ENCODE results near the gene TEDC1. TPM values are rescaled to one million over a fixed set of nuclear protein-coding genes. Genes with fewer than 3 reads are reported as not detected.

The TEDC1 gene
- total RNA-seq, 2 experiments from 2014 or later, result 44.1 to 47.0 TPM

GRCh38 chr14:105472486-105472991, 18.5 kb upstream of the TEDC1 start:
- Mint-ChIP-seq H3K4me1 (peaks cover 11% of the 10 kb centered on the region), H3K9me3 (no peaks in the 10 kb centered on the region), H3K27ac (no peak overlapping the region), H3K4me3 (no peak overlapping the region), H3K36me3 (ENCODE audit: low read depth) (peaks cover 5% of the 10 kb centered on the region), H3K27me3 (peaks cover 22% of the 10 kb centered on the region)
- ChIA-PET POLR2A (interaction anchor here (1.6 to 4.1 kb wide), 2 partner anchors 9 to 19 kb away, joined by 7 to 15 read pairs; no protein-coding TSS in a partner anchor), CTCF (interaction anchor here (1.2 to 2.7 kb wide), 3 partner anchors 8 to 17 kb away, joined by 4 to 12 read pairs (median 7); no protein-coding TSS in a partner anchor)
- DNase-seq, result no peak

- peaks cover 5% of the 10 kb centered on the region for H3K36me3 Mint-ChIP-seq (ENCODE audit: low read depth)
- H3K4me1 Mint-ChIP-seq, result peaks cover 11% of the 10 kb centered on the region
- POLR2A ChIA-PET, result interaction anchor here (1.5 to 4.1 kb wide), 3 partner anchors 9 to 19 kb away, joined by 7 to 15 read pairs (median 7); no protein-coding TSS in a partner anchor
- DNase-seq, result no peak
- CTCF ChIA-PET, result interaction anchor here (1.6 kb wide), 1 partner anchor 17 kb away, joined by 5 read pairs; no protein-coding TSS in a partner anchor
- peaks cover 22% of the 10 kb centered on the region for H3K27me3 Mint-ChIP-seq
- no peaks in the 10 kb centered on the region for H3K9me3 Mint-ChIP-seq
- H3K27ac Mint-ChIP-seq, result no peak overlapping the region
- peak overlapping the region; percentile 27 for H3K4me3 Mint-ChIP-seq
Measured at GRCh38 chr14:105473033-105473676, 17.9 kb upstream of the TEDC1 start.

GRCh38 chr14:105473677-105474482, 17.2 kb upstream of the TEDC1 start:
- peak; percentile 84 for DNase-seq
- H3K4me3 Mint-ChIP-seq, result peak overlapping the region; percentile 71
- peaks cover 5% of the 10 kb centered on the region for H3K36me3 Mint-ChIP-seq (ENCODE audit: low read depth)
- ChIA-PET CTCF (interaction anchor here (1.6 kb wide), 1 partner anchor 16 kb away, joined by 5 read pairs; no protein-coding TSS in a partner anchor), POLR2A (interaction anchor here (1.5 to 4.1 kb wide), 2 partner anchors 8 to 16 kb away, joined by 7 to 15 read pairs; no protein-coding TSS in a partner anchor)
- no peak overlapping the region for H3K27ac Mint-ChIP-seq
- no peaks in the 10 kb centered on the region for H3K9me3 Mint-ChIP-seq
- H3K27me3 Mint-ChIP-seq, result peaks cover 22% of the 10 kb centered on the region
- peaks cover 11% of the 10 kb centered on the region for H3K4me1 Mint-ChIP-seq

DNA sequence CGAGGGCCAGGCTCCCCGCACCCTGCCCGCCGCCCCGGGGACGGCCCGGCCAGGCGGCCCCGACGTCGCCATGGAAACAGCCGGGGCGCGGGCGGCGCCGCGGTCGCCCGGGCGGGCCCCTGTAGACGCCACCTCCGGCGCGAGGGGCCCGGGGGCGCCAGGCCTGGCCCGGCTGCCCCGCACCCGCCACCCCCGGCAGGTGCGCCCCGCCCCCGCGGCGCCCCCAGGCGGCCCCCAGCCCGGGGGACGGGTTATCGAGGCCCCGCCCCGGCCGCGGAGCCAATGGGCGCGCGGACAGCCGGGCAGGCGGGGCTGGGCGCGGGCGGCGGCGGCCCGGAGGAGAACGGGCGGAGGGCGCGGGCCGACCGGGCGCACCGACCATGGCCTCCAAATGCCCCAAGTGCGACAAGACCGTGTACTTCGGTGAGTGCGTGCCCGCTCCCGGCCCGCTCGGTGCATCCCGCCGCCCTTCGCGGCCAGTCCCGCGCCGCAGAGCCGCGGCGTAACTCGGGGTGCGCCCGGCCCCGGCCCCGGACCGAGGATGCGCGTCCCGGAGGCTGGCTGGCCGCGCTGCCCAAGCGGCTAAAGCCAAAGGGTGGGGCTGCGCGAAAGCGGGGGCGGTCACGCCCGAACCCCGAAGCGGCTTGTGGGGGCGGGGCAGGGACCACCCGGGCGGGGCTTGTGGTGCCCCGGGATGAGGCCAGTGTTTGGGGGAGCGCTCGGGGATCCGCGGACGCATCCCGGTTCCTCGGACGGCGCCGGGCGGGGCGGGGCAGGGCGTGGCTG, 16.4 kb upstream of the TEDC1 start, which contains the start of gene CRIP2:
Gene CRIP2, plus strand, starts transcription at position 339 of the 786 bp plus-strand sequence. Its CDS starts 42 bp downstream, at position 381.
- Mint-ChIP-seq H3K27me3 (peaks cover 27% of the 10 kb centered on the region), H3K4me1 (peaks cover 11% of the 10 kb centered on the region), H3K4me3 (peak within 1 kb of the TSS; percentile 71), H3K27ac (no peak within 1 kb of the TSS), H3K36me3 (ENCODE audit: low read depth) (peaks cover 5% of the 10 kb centered on the region), H3K9me3 (no peaks in the 10 kb centered on the region)
- CTCF ChIA-PET, result interaction anchor here (1.6 kb wide), 1 partner anchor 15 kb away, joined by 5 read pairs; no protein-coding TSS in a partner anchor
- peak; percentile 44 for DNase-seq
- POLR2A ChIA-PET, result interaction anchor here (1.5 kb wide), 1 partner anchor 15 kb away, joined by 7 read pairs; no protein-coding TSS in a partner anchor

DNA sequence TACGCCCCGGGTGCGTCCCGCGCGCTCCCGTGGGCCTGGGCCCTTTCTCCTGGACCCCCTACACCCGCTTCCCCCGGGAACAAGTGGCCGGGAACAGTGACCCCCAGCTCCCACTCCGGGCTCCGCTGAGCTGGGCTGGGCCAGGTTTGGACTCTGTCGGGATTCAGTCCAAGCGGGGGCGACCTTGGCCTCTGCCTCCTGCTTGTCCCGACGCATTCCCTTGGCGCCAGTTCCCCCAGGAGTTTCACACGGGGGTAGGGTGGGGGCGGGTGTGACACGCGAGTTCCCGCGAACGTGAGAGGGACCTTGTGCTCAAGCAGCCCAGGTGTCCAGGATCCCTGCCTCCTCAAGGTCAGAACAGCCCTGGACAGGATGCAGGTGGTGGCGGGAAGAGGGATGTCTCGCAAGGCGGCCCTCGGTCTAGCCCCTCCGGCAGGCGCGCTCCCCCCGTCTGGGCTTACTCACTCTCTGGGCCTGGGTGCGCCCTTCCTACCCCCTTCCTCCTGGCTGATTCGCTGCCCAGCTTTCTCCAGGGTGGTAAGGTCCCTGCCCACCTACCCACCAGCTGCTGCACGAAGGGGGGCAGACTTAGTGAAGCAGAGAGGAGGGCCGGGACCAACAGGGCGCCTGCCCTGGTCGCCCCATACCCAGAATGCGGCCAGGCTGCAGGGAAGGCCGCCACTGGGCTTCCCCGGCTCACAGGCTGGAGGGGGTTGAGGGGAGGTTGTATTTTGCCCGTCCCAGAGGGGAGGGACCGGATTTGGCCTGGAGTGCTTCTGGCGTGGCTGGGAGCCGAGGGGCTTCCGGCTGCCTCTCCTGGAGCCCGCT, 15.6 kb upstream of the TEDC1 start:
- Mint-ChIP-seq H3K27ac (no peak overlapping the region), H3K27me3 (peaks cover 32% of the 10 kb centered on the region), H3K4me1 (peaks cover 16% of the 10 kb centered on the region), H3K9me3 (no peaks in the 10 kb centered on the region), H3K36me3 (ENCODE audit: low read depth) (peaks cover 5% of the 10 kb centered on the region), H3K4me3 (peak overlapping the region; percentile 27)
- CTCF ChIA-PET, result no interaction called here
- POLR2A ChIA-PET, result interaction anchor here (3.8 kb wide), 1 partner anchor 15 kb away, joined by 19 read pairs; the partner anchor contains the start of gene TEDC1
- DNase-seq, result no peak

GRCh38 chr14:105476097-105476830, 14.8 kb upstream of the TEDC1 start:
- no peak for DNase-seq
- Mint-ChIP-seq H3K4me3 (peak overlapping the region; percentile 27), H3K9me3 (no peaks in the 10 kb centered on the region), H3K36me3 (ENCODE audit: low read depth) (peaks cover 5% of the 10 kb centered on the region), H3K27me3 (peaks cover 34% of the 10 kb centered on the region), H3K27ac (no peak overlapping the region), H3K4me1 (peaks cover 24% of the 10 kb centered on the region)
- ChIA-PET CTCF (interaction anchor here (1.1 kb wide), 1 partner anchor 52 kb away, joined by 3 read pairs; no protein-coding TSS in a partner anchor), POLR2A (interaction anchor here (1.3 to 3.8 kb wide), 2 partner anchors 14 to 77 kb away, joined by 4 to 19 read pairs; partner anchors contain the start of gene TEDC1)

DNA sequence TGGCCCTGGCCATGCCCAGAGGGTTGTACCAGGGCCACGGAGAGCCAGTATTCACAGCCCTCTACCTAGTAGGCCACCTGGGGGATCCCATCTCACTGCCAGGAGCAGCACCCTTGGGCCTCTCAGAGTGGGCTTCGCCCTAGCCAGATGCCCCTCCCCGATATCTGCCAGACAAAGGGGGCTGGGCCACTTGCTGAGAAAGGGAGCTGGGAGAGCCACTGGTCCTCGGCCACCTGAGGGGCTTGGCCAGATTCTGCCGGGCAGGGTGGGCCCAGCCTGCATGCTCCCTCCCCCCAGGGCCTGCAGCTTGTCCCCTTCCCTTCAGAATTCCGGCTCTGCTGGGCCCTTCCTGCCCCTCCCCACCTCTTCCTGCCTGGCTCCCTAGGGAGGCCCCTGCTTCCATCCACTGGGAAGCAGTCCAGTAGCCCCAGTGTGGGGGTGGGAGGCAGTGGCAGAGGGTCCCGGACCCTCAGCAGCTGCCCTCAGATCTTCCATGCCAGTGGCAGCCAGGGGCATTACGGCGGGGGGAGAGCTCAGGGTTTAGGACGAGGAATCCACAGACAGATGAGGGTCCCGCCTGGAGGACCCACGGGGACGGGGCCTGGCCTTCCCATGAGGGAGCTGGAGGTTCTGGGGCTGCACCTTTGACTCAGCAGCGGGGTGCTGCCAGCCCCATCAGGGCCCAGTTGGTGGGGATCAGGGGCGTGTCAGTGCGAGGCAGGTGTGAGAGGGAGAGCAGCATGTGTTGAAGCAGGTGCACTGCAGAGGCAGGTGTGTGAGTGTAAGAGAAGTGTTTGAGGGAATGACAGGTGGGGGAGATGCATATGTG, 14.0 kb upstream of the TEDC1 start:
- H3K9me3 Mint-ChIP-seq, result no peaks in the 10 kb centered on the region
- no peak overlapping the region for H3K4me3 Mint-ChIP-seq
- ChIA-PET CTCF (interaction anchor here (1.1 kb wide), 1 partner anchor 51 kb away, joined by 3 read pairs; no protein-coding TSS in a partner anchor), POLR2A (interaction anchor here (1.3 to 3.8 kb wide), 2 partner anchors 14 to 78 kb away, joined by 4 to 19 read pairs; partner anchors contain the start of gene TEDC1)
- no peak for DNase-seq
- no peak overlapping the region for H3K27ac Mint-ChIP-seq
- peaks cover 5% of the 10 kb centered on the region for H3K36me3 Mint-ChIP-seq (ENCODE audit: low read depth)
- H3K27me3 Mint-ChIP-seq, result peaks cover 34% of the 10 kb centered on the region
- peaks cover 30% of the 10 kb centered on the region for H3K4me1 Mint-ChIP-seq

DNA sequence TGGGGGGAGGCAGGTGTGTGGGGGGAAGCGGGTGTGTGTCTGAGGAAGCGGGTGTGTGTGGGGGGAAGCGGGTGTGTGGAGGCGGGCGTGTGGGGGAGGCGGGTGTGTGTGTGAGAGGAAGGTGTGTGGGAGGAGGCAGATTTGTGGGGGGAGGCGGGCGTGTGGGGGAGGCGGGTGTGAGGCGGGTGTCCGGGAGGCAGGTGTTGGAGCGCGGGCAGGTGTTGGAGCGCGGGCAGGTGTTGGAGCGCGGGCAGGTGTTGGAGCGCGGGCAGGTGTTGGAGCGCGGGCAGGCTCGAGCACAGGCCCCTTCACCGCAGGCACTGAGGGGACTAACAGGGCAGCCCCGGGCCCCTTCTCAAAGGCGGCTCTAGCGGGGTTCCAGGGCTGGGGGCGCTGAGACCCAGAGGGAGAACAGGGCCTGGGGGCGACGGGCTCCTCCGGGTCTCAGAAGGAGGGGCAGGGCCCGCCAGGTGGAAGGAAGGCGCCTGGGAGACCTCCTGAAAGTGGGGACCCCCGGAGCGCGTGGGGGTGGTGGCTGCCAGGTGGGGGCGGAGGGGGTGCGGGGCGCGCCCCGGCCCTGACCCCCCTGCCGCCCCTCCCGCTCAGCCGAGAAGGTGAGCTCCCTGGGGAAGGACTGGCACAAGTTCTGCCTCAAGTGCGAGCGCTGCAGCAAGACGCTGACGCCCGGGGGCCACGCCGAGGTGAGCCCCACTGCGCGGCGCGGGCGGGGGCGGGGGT, 13.2 kb upstream of the TEDC1 start:
- ChIA-PET POLR2A (interaction anchor here (1.3 to 3.8 kb wide), 2 partner anchors 13 to 79 kb away, joined by 4 to 19 read pairs; partner anchors contain the start of gene TEDC1), CTCF (no interaction called here)
- Mint-ChIP-seq H3K9me3 (no peaks in the 10 kb centered on the region), H3K27me3 (peaks cover 34% of the 10 kb centered on the region), H3K4me1 (peaks cover 38% of the 10 kb centered on the region), H3K4me3 (no peak overlapping the region), H3K36me3 (ENCODE audit: low read depth) (peaks cover 5% of the 10 kb centered on the region), H3K27ac (no peak overlapping the region)
- no peak for DNase-seq

- Mint-ChIP-seq H3K4me3 (no peak overlapping the region), H3K4me1 (peaks cover 35% of the 10 kb centered on the region), H3K27ac (no peak overlapping the region), H3K9me3 (no peaks in the 10 kb centered on the region), H3K27me3 (peaks cover 34% of the 10 kb centered on the region), H3K36me3 (ENCODE audit: low read depth) (peaks cover 5% of the 10 kb centered on the region)
- ChIA-PET CTCF (no interaction called here), POLR2A (interaction anchor here (3.8 kb wide), 1 partner anchor 12 kb away, joined by 19 read pairs; the partner anchor contains the start of gene TEDC1)
- no peak for DNase-seq
Measured at GRCh38 chr14:105478398-105479251, 12.4 kb upstream of the TEDC1 start.
